Embryonic facial prominence (tissue), 1 donor: Measurements from ENCODE around the gene TDO2.
"Not testable (repeated sequence)": the region's sequence is repeated elsewhere in the genome, so short reads cannot be mapped to it uniquely, and the experiment has no call there.

Experiments used
- DNase-seq: peaks from one replicate; pipeline ENCODE4 v3.0.0-alpha.2; 2016; ENCODE audit errors: extremely low spot score

Gene TDO2

GRCh38 chr4:155907556-155907955 is 4.1 kb downstream of the TDO2 start:
- no peak for DNase-seq

- no peak for DNase-seq
Measured at GRCh38 chr4:155908187-155909139, 5.0 kb downstream of the TDO2 start.

- no peak for DNase-seq
Measured at GRCh38 chr4:155909615-155910226, 6.2 kb downstream of the TDO2 start.

GRCh38 chr4:155911905-155912304 is 8.4 kb downstream of the TDO2 start:
- no peak for DNase-seq

GRCh38 chr4:155914782-155915181 is 11.3 kb downstream of the TDO2 start:
- no peak for DNase-seq

- DNase-seq: no peak
Measured at GRCh38 chr4:155921597-155921996, 18.1 kb downstream of the TDO2 start.

GRCh38 chr4:155924637-155925036 is 21.1 kb downstream of the TDO2 start:
- DNase-seq: no peak

GRCh38 chr4:155929833-155930232 is 26.3 kb downstream of the TDO2 start:
- DNase-seq: no peak

- no peak for DNase-seq
Measured at GRCh38 chr4:155930330-155930729, 26.8 kb downstream of the TDO2 start.

GRCh38 chr4:155931634-155932033 is 28.1 kb downstream of the TDO2 start:
- no peak for DNase-seq

GRCh38 chr4:155934634-155935033 is 31.1 kb downstream of the TDO2 start:
- not testable (repeated sequence) for DNase-seq

GRCh38 chr4:155935389-155935986 is 32.0 kb downstream of the TDO2 start:
- no peak for DNase-seq

GRCh38 chr4:155941085-155941790 is 37.7 kb downstream of the TDO2 start:
- DNase-seq: no peak

- no peak for DNase-seq
Measured at GRCh38 chr4:155941820-155942219, 38.3 kb downstream of the TDO2 start.

- DNase-seq: no peak
Measured at GRCh38 chr4:155943605-155944291, 40.3 kb downstream of the TDO2 start.

GRCh38 chr4:155944516-155944915 is 41.0 kb downstream of the TDO2 start:
- no peak for DNase-seq

GRCh38 chr4:155946486-155946885 is 43.0 kb downstream of the TDO2 start:
- no peak for DNase-seq

GRCh38 chr4:155948541-155948940 is 45.0 kb downstream of the TDO2 start:
- DNase-seq: no peak

- no peak for DNase-seq
Measured at GRCh38 chr4:155950461-155950860, 47.0 kb downstream of the TDO2 start.

GRCh38 chr4:155952501-155952901 is 49.0 kb downstream of the TDO2 start:
- DNase-seq: no peak
